ENCODE measurements around the gene SPAG17.
A peak's percentile ranks its signal among the peaks of the same experiment; 100 is the strongest.
"Not testable (repeated sequence)": the region's sequence is repeated elsewhere in the genome, so short reads cannot be mapped to it uniquely, and the experiment has no call there.

SPAG17 gene

DNA sequence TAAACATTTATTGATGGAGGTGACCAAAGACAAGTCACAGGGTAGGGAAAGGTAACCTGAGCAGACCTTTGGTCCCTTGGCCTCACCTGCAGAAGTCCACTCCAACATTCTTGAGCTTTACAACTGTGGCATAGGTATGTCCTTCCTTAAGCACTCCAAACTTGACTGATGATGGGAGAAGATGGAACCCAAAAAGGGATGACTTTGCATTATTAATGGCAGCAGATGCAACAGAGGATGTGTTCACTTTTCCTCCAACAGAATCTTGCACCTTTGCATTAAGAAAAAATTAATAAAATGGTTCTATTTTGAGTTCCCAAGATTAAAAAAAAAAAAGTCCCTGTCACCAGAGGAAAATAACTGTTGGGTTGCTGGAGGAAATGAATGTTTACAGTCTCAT is 213.3 kb downstream of the SPAG17 start:
- no peak for DNase-seq (ENCODE audit: low read depth)

GRCh38 chr1:117970252-117970651 is 214.8 kb downstream of the SPAG17 start:
- no peak for DNase-seq (ENCODE audit: low read depth)

GRCh38 chr1:117967881-117968280 is 217.1 kb downstream of the SPAG17 start:
- no peak for DNase-seq (ENCODE audit: low read depth)

- no peak for DNase-seq (ENCODE audit: low read depth)
Observed at GRCh38 chr1:117967477-117967876, 217.6 kb downstream of the SPAG17 start.

DNA sequence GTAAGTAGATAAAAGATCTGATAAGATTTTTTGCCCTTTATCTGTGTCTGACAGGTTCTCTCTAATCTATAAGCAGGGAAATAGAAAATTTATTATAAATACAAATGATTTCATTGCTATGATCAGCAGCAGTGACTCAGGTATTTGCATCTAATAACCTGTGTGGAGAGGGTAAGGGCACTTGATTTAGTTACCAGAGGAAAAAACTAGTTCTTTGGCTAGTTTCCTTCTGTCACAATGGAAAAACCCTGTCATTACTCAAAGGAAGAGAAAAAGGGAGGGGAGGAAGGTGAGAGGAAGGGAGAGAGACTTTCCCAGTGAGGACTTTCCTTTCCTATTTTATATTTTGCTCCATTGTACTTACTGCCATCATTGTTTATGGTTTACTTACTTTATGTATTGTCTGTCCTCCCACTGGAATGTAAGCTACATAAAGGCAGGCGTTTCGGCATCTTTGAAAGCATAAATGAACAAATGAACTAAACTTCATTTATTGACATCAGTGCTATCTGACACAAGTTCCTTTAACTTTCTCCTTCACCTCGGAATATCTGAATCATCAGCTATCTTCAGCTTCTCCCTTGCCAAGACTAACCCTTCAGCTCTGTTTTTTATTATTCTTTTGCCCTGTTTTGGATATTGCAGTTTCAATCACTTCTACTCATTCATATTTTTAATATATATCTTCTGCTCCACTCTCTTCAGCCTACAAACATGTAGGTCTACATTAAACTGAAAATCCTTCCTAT is 220.6 kb downstream of the SPAG17 start:
- no peak for DNase-seq (ENCODE audit: low read depth)

DNA sequence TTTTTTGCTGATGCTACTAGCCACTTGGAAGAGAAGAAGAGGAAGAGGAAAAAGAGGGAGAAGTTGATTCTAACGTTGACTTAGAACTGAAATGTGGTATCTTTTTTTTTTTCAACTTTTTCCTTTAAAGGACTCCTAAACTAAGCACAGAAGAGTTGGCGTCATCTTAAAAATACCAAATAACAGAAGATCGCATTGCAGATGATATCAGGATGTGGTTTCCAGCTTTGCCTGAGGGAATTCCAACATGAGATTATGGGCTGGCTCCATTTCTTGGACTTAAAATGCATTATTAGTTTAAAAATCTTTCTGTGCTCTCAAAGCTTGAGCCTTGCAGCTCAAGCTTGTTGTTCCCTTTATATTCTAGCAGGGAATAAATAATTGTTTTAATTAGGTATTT is 225.7 kb downstream of the SPAG17 start:
- no peak for DNase-seq (ENCODE audit: low read depth)

DNA sequence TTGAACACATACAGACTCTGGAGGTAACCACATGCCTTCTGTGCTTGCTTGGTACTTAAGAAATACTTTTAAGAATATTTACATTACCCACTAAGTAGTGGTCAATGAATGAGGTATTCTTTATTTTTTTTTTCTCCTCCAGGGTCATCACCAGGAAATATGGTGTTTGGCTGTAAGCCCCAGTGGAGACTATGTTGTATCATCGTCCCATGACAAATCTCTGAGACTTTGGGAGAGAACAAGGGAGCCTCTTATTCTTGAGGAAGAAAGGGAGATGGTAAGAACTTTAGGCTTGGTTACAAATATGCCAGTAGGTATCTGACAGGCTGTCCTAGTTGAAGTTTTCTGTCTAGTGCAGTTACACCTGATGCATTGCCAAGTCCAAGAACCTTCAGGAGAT is 232.6 kb downstream of the SPAG17 start:
- DNase-seq (ENCODE audit: low read depth), result no peak

- no peak for DNase-seq (ENCODE audit: low read depth)
Observed at GRCh38 chr1:117942293-117942692, 242.7 kb downstream of the SPAG17 start.

DNA sequence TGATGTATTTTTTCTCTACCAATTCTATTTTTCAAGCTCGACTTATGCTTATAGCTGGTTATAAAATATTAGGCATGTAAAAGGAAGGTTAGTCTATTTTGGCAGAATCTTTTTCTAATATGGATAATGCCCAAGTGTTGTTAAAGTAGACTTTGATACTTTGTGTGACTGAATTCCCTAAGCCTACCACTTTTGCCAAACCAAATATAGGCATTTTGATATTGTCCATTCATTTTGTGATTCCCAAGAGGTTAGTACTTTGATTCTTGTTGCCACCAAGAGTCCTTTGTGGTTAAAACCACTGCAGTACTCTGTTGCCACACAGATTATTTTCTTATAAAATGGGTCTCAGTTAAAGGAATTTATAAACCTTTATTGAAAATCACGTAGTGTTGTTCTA is 251.3 kb downstream of the SPAG17 start:
- DNase-seq (ENCODE audit: low read depth), result no peak

- no peak for DNase-seq (ENCODE audit: low read depth)
Observed at GRCh38 chr1:117932576-117932975, 252.5 kb downstream of the SPAG17 start.

DNA sequence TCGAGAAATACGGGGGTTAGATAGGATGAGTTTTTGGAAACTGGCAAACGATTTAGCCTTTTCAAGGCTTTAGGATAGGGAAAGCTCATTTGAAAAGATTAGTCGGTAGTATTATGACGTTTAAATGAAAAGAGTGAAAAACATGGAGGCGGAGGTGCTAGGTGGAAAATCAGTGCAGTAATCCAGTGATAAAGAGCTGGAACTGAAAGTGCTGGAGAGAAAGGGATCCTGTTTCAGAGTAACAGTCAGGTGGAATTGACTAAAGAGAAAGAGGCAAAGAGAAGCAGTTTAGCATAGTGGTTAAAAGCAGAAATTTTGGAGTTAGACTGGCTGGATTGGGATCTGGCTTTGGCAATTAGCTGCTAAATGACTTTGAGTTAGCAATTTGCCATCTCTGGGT is 254.5 kb downstream of the SPAG17 start:
- DNase-seq (ENCODE audit: low read depth), result no peak

DNA sequence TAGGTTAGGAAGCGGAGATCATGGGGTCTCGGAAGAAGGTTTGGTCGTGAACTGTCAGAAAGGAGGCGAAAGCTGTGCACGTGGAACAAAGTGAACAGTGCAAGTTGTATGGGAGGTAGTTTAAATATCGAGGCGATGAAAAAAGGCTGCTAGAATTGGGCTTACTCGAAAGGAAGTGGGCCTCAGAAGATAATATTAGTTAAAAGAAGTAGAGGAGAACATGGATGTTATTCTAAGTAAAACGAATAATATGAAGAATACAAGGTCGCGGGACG is 254.9 kb downstream of the SPAG17 start:
- no peak for DNase-seq (ENCODE audit: low read depth)

GRCh38 chr1:117929343-117930172 is 255.5 kb downstream of the SPAG17 start, which contains the start of the genes GDAP2 and WDR3:
GDAP2 (minus strand) TSS chr1:117929621; CDS start chr1:117920357, 9,264 bp downstream.
WDR3 (plus strand) TSS chr1:117929739; CDS start chr1:117933320, 3,581 bp downstream.
- DNase-seq (ENCODE audit: low read depth), result peak; percentile 92

- peak; percentile 7 for DNase-seq (ENCODE audit: low read depth)
Observed at GRCh38 chr1:117928881-117929342, 256.1 kb downstream of the SPAG17 start.

- DNase-seq (ENCODE audit: low read depth), result no peak
Observed at GRCh38 chr1:117925981-117926380, 259.0 kb downstream of the SPAG17 start.

DNA sequence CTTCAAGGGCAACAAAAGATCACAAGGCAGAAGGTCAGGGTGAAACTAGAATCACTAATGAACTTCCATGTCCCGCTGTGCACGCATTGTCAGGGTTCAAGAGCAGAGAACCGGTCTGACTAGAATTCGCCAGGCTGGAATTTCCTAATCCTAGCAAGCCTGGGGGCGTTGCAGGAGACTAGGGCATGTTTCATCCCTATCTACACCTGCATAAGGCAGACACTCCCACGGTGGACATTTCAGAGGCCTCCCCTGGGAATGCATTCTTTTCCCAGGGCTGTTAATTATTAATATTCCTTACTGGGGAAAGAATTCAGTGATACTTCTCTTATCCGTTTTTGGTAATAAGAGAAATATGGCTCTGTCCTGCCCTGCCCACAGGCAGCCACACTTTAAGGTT is 262.3 kb downstream of the SPAG17 start:
- not testable (repeated sequence) for DNase-seq (ENCODE audit: low read depth)

- DNase-seq (ENCODE audit: low read depth), result no peak
Observed at GRCh38 chr1:117921991-117922390, 263.0 kb downstream of the SPAG17 start.

DNA sequence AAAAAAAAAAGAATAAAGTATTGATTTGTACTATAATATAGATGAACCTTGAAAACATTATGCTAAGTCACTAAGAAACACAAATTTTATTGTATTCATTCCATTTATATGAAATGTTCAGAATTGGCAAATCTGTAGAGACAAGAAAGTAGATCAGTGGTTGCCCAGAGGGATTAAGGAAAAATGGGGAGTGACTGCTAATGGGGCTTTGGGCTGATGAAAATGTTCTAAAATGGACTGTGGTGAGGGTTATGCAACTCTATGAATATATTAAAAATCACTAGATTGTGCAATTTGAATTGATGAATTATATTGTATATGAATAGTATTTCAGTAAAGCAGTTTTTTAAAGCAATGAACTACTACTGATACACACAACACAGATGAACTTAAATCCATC is 265.7 kb downstream of the SPAG17 start:
- no peak for DNase-seq (ENCODE audit: low read depth)

- no peak for DNase-seq (ENCODE audit: low read depth)
Observed at GRCh38 chr1:117911051-117911450, 274.0 kb downstream of the SPAG17 start.

GRCh38 chr1:117905019-117905418 is 280.0 kb downstream of the SPAG17 start:
- DNase-seq (ENCODE audit: low read depth), result no peak

DNA sequence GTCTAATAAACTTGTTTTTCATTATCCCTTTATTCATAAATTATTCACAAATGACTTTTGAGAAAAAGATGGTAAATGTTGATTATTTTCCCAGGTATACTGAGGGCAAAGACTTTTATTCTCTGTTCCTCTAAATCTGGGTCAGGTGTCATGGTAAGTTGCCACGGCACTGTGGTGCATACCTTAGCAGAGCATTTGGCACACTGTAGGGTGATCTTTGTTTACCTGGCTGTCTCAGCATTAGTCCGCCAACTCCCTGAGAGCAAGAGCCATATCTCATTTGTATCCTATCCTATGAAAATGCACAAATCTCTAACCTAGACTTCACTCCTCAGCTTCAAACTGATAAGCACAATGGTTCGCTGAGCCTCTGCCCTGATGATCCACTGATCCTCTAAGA is 280.5 kb downstream of the SPAG17 start:
- DNase-seq (ENCODE audit: low read depth), result no peak

Measured in stimulated activated CD8-positive, alpha-beta memory T cell treated with anti-CD3 and anti-CD28 coated beads, Interleukin-12 subunit alpha, Interleukin-12 subunit beta, amount 100 ng/mL, for 1 hour (primary cell).